ENCODE data around the gene CNPY4. TPM values are rescaled to one million over a fixed set of nuclear protein-coding genes. Genes with fewer than 3 reads are reported as not detected.
A peak's percentile ranks its signal among the peaks of the same experiment; 100 is the strongest.

CNPY4 gene
- total RNA-seq, 4 donors from 2014 or later = 3.3 to 53.6 (median 24.7) TPM; not detected in 1

DNA sequence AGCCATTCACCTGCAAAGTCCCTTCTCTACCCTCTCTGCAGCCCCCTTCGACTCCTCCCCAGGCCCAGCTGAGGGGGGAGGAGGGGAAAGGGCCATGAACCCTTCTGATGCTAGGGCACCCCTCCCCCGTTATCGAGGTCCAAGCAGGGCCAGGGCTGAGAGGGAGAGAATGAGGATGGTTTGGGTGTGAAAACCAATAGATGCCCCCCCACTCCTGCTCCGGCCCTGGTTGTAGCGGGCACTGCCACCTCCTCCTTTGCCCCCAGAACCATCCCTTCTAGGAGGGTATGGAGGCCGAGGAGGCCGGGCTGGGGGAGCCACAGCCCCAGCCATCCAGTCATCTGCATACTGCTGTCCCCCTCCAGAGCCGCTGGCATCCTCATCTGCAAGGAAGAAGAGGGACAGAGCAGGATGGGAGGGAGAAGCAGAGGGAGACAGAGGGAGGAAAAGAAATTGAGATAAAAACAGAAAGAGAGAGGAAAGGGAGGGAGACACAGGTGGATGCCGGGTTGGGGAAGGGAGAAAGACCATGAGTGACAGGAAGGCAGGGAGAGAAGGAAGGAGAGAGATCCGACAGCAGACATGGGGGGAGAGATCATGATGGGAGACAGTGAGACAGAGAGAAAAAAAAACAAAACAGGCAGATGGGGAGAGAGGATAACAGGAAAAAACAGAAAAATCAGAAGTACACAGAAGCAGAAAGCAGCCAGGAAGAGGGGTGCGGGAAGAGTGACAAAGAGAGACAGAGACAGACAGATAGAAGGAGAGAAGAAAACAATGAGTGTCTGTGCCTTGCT, 50.9 kb downstream of the CNPY4 start:
- DNase-seq = no peak
- no peaks in the 10 kb centered on the region for H3K27me3 ChIP-seq
- peaks cover 0 to 5% of the 10 kb centered on the region in 2 donors for H3K4me1 ChIP-seq
- no peak overlapping the region for H3K4me3 ChIP-seq
- H3K9me3 ChIP-seq = no peaks in the 10 kb centered on the region
- no peaks in the 10 kb centered on the region for H3K36me3 ChIP-seq
- no peak overlapping the region for H3K27ac ChIP-seq
- no peak for TF ChIP-seq POLR2A (IDR thresholded peaks at IDR 0.05)
- TF ChIP-seq, protein P1, sequence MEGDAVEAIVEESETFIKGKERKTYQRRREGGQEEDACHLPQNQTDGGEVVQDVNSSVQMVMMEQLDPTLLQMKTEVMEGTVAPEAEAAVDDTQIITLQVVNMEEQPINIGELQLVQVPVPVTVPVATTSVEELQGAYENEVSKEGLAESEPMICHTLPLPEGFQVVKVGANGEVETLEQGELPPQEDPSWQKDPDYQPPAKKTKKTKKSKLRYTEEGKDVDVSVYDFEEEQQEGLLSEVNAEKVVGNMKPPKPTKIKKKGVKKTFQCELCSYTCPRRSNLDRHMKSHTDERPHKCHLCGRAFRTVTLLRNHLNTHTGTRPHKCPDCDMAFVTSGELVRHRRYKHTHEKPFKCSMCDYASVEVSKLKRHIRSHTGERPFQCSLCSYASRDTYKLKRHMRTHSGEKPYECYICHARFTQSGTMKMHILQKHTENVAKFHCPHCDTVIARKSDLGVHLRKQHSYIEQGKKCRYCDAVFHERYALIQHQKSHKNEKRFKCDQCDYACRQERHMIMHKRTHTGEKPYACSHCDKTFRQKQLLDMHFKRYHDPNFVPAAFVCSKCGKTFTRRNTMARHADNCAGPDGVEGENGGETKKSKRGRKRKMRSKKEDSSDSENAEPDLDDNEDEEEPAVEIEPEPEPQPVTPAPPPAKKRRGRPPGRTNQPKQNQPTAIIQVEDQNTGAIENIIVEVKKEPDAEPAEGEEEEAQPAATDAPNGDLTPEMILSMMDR (IDR thresholded peaks at IDR 0.05) = no peak
- intact Hi-C loops (cut with DNase I; ENCODE audit: low total_unique reads) = no loop called here

DNA sequence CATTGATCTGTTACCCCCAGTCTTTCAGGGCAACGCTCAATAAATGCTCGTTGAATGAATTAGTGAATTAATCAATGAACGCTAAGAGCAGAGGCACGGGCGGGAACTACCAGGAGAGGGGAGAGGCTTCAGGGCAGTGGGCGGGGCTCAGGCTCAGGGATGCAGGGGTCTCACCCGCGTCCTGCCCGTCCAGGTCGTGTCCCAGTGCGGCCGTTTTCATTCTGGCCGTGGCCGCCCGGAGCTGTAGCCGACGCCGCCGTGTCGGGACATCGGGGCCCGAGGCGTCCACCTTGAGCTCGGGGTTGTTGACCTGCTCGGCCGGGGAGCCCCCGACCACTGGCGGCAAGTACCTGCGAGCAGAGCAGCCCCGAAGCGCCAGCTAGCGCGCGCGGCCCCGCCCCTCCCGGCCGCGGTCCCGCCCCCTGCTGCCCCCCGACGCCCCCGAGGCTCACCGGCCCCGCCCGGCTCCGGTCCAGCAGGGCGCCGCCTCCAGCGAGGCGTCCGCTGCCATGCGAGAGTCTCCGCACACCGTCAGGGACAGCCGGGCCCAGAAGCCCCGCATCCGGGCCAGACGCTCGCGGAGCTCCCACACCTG, 51.8 kb downstream of the CNPY4 start:
- no peaks in the 10 kb centered on the region for H3K9me3 ChIP-seq
- no peak for DNase-seq
- peaks cover 0 to 5% of the 10 kb centered on the region in 2 donors for H3K4me1 ChIP-seq
- TF ChIP-seq POLR2A (IDR thresholded peaks at IDR 0.05) = no peak
- TF ChIP-seq, protein P1 (IDR thresholded peaks at IDR 0.05) = no peak
- no peaks in the 10 kb centered on the region for H3K36me3 ChIP-seq
- H3K27me3 ChIP-seq = no peaks in the 10 kb centered on the region
- H3K27ac ChIP-seq = no peak overlapping the region
- intact Hi-C loops (cut with DNase I; ENCODE audit: low total_unique reads) = no loop called here
- H3K4me3 ChIP-seq = peak overlapping the region; percentile 18 to 38

DNA sequence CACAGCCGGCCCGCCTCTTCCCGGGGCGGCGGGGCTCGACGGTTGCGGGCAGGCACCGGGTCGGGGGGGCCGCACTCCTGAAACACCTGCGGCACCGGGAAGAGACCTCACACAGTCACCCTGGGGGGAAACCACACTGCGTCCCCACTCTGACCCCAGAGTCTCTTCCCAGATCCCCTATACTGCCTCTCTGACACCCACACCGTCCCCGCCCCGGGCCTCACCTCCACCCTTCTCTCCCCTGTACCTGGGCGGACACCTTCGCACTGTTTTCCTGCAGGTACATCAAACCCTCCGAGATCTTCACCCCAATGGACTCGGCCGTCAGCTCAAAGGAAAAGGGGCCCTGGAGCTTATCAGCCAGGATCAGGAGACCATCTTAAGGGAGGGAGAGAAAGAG, 52.4 kb downstream of the CNPY4 start:
- no peak for DNase-seq
- TF ChIP-seq, protein P1 (IDR thresholded peaks at IDR 0.05) = no peak
- no peak for TF ChIP-seq POLR2A (IDR thresholded peaks at IDR 0.05)
- H3K27ac ChIP-seq = no peak overlapping the region
- no peaks in the 10 kb centered on the region for H3K27me3 ChIP-seq
- no peaks in the 10 kb centered on the region for H3K9me3 ChIP-seq
- H3K36me3 ChIP-seq = no peaks in the 10 kb centered on the region
- intact Hi-C loops (cut with DNase I; ENCODE audit: low total_unique reads) = no loop called here
- peak overlapping the region; percentile 18 to 38 for H3K4me3 ChIP-seq
- peaks cover 0 to 5% of the 10 kb centered on the region in 2 donors for H3K4me1 ChIP-seq

GRCh38 chr7:100173806-100174495, 54.5 kb downstream of the CNPY4 start:
- no peaks in the 10 kb centered on the region for H3K36me3 ChIP-seq
- H3K27me3 ChIP-seq = no peaks in the 10 kb centered on the region
- H3K27ac ChIP-seq = no peak overlapping the region
- no peak for DNase-seq
- H3K4me1 ChIP-seq = peaks cover 0 to 8% of the 10 kb centered on the region in 2 donors
- no peak overlapping the region for H3K4me3 ChIP-seq
- TF ChIP-seq, protein P1 (IDR thresholded peaks at IDR 0.05) = no peak
- no peak for TF ChIP-seq POLR2A (IDR thresholded peaks at IDR 0.05)
- intact Hi-C loops (cut with DNase I; ENCODE audit: low total_unique reads) = no loop called here
- no peaks in the 10 kb centered on the region for H3K9me3 ChIP-seq

- no peaks in the 10 kb centered on the region for H3K27me3 ChIP-seq
- H3K36me3 ChIP-seq = no peaks in the 10 kb centered on the region
- intact Hi-C loops (cut with DNase I; ENCODE audit: low total_unique reads) = no loop called here
- no peak overlapping the region for H3K4me3 ChIP-seq
- H3K9me3 ChIP-seq = no peaks in the 10 kb centered on the region
- H3K4me1 ChIP-seq = peaks cover 0 to 8% of the 10 kb centered on the region in 2 donors
- TF ChIP-seq, protein P1 (IDR thresholded peaks at IDR 0.05) = no peak
- TF ChIP-seq POLR2A (IDR thresholded peaks at IDR 0.05) = no peak
- H3K27ac ChIP-seq = no peak overlapping the region
- DNase-seq = no peak
These were observed 55.1 kb downstream of the CNPY4 start for GRCh38 chr7:100174582-100174981.

Measured in uterus (tissue), 4 donors.